Activated CD4-positive, CD25-positive, alpha-beta regulatory T cell treated with anti-CD3 and anti-CD28 coated beads, Interleukin-2, amount 50 U/mL, for 24 hours (primary cell): ENCODE measurements around the gene TFEB.

ENCODE experiments used
- ATAC-seq, 2 donors: fragments of 150-1000 bp; cut with Tn5 transposase; one replicate each; pipeline ENCODE4 v1.10.0; 2021; ENCODE audit warnings: mild to moderate bottlenecking in 1 of 2, moderate library complexity in 1 of 2

The TFEB gene

DNA sequence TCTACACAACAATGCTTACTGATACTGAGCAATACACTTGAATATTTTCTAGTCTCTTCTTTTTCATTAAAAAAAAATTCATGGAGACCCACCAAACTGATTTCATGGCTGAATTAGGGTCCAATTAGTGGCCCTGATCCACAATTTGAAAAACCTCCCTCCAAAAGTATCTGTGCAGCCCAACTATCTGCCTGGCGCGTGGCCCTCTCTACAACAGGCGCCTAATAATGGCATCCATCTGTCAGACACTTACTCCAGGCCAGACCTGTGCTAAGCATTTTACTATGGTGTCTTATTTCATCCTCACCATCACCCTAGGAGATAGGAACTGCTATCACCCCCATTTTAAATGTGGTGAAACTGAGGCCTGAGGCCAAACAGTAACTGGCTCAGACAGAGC, 14.0 kb downstream of the TFEB start:
- no peak for ATAC-seq

DNA sequence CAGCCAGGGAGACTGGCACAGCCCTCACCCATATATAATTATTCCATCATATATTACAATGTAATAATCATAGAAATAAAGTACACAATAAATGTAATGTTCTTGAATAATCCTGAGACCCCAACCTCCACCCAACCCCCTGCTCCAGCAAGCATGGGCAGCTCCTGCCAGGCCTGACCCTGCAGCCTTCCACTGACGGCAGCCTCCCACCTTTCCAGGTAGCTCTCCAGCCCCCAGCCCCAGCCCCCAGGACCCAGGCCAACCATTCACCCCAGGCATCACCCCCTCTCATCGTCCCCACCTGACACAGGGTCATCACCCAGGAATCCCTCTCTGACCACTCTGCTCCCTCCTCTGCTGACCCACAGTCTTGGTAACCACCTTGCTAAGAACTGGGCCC, 14.6 kb downstream of the TFEB start:
- no peak for ATAC-seq

DNA sequence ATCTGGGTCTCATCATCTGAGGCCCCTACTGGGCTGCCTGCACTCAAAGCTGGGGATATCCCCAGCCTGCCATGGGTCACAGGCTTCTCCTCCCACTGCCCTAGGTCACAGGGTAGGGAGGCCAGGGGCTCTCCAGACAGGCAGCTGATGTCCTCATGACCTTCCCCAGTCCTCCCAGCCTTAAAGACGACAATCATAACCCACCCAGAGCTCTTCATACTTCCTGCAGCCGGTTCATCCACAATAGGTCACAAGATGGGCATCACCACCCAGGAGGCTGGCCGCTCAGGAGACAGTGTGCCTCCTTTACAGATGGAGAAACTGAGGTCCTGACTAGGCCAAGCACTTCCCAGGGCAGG, 15.2 kb downstream of the TFEB start:
- no peak for ATAC-seq

DNA sequence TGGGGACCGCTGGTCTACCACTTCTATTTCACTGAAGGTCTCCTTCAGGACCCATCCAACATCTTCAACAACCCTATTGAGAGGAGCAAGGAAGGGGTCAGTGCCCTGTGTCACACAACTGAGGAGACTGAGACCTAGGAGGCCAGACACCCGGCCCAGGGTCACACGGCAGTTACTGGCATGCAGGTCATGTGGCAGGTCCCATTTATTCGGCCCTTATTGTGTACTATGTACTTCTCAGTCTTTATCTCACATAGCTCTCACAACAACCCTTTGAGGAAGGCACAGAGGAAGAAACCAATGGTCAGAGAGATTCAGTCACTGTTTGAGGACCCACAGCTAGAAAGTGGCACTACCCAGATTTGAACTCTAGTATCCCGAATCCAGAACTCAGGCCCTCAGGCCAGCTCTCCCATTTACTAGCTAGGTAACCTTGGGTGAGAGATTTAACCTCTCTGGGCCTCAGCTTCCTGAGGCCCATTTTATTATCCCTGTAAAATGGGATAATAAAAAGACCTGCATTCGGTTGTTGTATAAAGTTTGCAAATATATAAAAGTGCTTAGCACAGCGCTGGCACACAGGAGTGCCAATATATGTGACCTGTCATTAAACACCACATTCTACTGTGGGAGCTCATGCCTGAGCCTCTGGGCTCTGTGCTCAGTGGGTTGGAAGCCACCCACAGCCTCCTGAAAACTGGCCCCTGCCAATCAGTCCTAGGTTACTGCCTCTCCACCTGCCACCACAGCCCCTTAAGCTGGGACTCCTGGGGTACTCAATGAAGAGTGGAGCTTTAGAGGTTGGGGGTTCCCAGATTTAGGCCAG, 15.8 kb downstream of the TFEB start:
- no peak for ATAC-seq

DNA sequence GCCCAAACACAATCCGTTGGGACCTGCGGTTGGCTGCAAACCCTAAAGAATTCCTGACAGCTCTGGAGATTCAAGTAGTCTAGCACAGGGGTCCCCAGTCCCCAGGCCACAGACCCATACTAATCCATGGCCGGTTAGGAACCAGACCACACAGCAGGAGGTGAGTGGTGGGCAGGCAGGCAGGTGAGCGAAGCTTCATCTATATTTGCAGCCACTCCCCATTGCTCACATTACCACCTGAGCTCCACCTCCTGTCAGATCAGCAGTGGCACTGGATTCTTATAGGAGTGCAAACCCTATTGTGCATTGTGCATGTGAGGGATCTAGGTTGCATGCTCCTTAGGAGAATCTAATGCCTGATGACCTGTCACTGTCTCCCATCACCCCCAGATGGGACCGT, 16.6 kb downstream of the TFEB start:
- ATAC-seq: no peak

DNA sequence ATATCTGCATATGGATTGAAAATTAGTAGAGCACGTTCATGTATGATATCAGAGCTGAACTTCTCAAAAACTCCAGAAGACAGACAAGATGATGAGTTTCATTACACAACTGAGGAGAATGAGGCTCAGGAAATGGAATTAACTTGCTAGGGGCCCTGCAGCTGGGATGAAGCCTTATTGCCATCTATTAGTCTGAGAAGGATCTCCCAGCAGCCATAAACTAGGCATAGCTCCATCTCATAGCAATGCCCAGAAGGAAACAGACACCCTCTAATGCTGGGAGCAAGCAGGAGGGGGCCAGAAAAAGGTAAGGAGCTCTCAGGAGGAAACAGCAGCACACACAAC, 18.0 kb downstream of the TFEB start:
- ATAC-seq: no peak

DNA sequence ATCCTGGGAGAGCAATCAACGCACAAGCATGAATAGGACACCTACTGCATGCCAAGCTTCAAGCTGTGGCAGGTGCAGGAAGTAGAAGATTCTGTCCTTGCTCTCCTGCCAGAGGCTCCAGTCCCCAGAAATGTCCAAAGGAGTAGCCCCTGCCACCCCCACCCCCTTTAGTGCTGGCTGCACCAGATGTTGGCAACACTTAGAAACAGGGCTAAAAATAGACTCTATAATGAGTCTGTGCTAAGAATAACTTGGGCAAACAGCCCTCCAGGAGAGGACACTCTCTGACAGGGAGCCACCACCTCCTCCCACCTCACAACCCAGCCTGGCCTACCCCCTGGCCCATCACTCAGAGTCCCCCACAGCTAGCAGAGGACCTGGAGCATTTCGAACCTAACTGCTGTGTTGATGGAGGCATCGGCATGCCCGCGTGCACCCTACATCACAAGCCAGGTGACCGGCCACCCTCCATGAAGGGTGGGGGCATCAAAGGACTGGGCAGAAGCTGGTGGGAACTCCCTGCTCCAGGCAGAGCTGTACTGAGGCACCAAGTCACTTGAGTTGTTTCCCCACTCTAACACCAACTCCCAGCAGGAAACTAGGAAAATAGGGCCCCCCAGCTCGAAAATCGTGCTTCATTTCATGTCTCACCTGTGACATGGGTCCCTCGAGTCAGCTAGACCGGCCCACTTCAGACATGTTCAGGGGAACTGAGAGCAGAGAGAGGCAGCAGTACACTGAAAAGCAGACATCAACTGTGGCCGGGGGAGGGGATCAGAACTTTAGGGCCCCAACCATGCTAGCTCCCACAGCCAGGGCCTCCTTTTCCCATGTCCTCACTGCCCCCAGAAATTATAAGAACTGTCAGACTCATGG, 18.7 kb downstream of the TFEB start:
- no peak for ATAC-seq

DNA sequence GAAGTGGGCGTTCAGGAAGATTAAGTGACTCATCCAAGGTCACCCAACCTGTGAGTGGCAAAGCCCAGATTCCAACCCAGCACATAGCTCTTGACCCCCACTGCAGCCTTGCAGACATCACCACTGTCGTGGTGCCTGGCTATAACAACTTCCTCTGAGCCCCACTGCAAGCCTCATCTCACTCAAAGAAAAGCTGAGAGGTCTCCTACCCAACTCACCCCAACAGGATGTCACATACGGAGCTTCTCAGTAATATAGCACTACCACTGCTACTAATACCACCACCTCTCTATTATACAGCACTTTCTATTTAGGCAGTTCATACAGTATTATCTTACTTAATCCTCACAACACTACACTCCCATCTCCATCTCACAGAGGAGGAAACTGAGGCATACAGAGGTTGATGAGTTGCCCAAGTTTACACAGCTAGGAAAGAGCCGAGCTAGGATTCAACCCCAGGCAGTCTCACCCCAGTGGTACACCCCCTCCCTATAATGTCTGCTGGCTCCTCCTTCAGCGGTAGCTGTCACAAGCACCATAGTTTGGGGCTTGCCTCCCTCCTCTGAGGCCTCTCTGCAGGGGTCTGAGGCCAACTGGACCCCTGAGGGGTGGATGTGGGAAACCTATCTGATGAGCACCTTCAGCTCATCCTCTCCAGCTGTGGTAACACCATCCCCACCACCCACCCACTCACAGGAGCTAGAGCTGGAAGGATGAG, 19.5 kb downstream of the TFEB start:
- ATAC-seq: peak; percentile 37 to 55

DNA sequence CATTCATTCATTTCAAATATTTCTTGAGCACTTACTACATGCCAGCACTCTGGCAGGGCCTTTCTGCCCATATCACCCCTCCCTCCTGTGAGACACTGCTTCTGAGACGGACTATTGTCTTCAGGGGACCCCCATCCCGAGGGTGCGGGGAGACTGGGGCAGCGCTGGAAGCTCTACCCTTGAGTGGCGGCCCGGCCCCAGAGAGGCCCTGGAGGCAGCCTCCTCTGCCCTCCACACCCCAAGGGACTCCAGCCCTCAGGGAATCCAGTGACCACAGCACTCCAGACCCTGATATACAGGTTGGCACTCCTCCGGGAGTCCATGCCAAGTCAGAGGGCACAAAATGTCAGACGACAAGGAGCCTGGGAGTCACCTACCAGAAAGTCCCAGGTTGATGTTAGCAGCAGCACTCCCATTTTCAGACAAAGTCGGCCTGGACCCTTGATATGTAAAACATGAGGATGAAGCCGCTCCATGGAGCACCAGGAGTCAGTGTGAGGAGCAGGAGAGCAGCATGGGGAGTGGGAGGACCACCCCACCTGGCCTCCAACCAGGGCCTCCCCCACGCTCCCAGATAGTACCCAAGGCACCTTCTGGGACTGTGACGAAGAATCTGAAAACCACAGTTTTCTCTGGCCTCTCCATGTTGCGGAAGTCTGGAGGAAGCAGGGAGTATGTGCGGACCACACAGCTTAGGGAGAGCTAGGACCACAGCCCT, 20.7 kb downstream of the TFEB start:
- ATAC-seq: no peak

DNA sequence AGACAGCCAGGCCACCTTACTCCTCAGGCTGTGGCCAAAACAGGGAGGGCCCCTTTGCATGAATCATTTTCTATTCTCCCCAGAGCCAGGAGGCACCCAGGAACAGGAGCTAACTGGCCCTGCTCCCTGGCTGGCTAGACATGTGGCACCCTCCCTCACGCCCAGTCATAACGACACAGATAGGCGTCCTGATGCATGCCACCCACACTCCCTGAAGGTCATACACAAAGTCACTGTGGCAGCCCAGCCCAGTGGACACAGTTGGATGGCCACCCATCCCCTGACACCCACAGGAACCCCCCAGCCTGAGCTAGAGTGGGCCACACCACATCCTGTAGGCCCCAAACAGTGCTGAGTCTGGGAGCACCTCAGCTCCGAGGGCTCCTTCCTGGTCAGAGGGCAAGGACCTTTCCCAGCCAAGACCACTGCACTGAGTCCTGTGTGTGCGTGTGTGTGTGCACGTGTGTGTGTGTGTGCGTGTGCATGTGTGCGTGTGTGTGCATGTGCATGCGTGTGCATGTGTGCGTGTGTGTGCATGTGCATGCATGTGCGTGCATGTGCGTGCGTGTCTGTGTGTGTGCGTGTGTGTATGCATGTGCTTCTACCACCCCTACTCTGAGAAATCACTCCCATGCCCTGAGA, 21.6 kb downstream of the TFEB start:
- ATAC-seq: peak; percentile 30 to 42

DNA sequence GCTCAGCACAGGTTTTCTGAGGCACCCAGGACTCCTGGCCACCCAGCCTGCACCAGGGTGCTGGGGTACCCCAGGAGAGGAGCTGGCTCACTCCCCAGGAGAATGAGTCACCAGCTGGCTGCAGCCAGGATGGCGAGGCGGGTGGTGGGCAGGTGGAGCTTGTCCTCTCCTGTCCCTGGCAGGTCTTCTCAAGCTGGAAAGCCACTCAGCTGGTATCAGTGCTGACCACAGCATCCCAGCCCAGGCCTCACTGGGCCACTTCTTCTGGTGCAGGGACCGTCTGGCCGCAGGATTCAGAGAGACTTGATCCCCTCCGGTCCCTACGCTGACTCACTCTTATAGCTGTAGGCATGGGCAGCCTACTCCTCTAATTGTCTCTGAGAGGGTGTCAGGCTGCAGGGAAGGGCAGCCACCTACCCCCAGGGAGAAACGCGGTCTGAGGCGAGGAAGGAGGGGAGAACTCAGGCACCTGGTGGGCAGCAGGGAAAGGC, 22.2 kb downstream of the TFEB start:
- peak in 1 of 2 donors; percentile 10 for ATAC-seq

DNA sequence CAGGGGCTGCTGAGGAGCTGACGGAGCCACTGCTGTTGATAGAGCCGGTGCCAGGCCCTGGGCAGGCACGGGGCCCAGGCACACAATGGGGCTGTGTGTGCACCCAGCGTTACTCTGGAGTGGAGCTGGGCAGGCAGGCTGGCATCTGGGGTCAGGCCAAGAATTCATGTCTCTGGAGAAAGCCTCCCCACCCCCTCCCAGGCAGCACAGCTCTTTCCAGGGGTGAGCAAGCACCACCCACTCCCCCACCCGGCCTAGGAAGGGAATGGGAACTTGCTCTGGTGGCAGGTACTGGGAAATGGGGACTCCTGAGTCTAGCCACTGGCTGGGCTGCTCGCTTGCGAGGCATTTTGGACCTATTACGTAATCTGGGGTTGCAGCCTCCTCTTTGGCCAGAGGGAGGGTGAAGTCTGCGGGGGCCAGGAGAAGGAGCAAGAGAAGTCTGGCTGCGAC, 22.7 kb downstream of the TFEB start:
- ATAC-seq: no peak

DNA sequence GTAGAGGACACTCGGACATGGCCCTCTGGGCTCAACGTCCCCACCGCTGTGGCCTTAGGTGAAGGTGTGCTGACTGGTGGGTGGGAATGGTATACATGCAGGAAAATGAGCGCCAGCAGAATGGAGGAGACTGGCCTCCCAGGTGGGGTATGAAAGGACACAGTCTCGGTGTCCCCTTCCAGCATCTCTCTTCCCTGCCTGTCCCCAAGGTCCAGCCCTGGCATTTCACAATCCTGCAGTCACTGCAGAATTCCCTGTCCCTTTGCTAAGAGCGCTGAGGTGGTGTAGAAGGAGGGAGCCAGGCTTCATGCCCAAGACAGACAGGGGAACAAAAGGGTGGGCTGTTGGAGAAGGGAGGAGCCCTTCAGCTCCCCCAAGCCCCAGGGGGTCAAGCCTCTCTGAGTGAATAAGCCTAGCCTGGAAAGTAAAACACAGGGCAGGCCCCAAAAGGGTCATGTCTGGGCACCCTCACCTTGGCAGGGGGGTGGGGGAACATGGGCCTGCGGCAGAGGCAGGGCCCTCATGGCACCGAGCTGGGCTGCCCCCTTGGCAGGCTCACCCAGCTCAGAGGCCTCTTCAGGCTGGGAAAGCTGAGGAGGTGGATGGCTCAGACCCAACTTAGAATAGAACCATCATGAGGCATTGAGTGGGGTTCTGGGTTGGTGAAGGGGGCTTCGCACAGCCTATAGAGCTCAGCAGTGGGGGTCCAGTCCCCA, 23.9 kb downstream of the TFEB start:
- no peak for ATAC-seq

DNA sequence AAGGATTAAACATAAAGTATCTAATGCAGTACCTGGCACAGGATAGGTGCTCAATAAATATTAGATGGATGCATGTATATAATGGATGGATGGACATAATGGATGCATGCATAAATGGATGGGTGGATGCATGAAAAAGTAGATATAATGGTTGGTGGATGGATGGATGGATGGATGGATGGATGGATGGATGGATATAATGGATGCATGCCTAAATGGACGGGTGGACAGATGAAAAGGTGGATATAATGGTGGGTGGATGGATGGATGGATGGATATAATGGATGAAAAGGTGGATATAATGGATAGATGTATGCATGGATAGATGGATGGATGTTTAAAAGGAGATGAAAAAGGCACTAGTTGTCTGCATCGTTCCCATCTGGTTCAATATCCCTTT, 26.0 kb downstream of the TFEB start:
- ATAC-seq: no peak

DNA sequence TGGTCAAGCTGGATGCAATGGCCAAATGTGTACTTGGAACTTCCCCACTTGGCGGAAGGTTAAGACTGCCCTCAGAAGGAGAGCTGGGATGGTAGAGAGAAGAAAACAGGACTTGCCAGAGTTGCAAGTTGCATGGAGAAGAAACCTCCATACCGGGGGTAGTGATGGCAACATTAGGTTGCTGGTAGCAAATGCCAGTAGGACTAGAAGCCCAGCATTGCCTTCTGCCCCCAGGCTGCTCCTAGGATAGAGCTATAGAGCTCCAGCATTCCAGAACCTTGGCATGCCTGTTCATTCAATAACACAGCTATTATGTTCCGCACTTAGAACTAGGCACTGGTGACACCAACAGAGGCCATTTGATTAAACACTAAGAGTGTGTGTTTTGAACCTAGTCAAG, 26.6 kb downstream of the TFEB start:
- no peak for ATAC-seq

DNA sequence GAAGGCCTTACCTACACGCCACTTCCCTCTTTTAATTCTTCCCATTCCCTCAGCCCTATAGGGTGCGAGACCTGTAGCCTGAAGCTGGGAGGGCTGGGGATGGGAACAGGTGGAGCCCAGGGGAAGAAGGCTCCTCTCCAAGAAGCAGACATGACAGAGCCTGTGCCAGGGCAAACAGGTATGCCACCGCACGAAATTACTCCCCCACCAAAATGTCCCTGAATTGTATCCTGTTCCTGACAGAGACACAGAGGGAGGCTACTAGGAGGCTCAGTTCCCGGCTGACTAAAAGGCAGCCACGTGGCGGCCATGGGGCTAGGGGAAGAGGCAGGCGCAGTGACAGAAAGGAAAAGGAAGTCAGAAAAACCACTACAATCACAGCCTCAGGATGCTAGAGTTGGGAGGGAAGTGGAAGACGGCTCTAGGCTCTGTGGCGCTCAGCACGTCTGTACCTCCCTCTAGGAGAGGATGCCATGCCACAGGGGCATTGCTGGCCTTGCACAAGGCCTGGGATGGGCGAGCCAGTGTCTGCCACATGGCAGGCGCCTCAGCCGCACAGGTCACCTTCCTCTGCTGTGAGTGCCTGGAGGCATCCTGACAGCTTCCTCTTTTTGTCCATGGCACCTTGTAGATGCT, 27.7 kb downstream of the TFEB start:
- no peak for ATAC-seq

DNA sequence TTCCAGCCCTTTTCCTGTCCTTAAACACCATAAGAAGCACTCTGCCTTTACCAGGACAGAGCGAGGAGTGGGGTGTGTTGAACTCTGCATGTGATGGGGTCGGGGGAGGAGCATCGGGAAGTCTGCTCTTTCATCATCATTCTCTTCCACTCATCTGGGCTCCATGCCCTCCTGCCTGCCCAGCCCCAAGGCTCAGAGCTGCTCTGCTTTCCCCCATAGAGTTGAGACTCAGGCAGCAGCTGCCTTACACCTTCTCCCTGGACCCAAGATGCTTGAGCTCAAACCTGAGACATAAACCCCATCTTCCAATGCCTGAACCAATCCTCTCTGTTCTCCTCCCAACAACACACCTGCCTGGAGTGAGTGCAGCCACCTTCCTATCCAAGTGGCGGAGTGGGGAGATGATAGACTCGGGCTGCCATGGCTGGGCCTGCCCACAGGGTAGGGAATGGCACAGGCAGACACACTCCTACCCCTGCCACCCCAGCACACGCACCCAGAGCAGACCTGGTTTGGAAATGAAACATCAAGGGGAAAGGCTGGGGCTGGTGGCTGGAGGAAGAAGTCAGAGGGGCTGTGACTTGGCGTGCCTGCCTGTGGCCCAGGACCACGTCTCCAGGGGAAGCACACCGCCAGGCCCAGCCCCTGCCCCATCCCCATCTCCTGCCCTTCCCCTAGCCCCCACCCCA, 28.4 kb downstream of the TFEB start:
- peak; percentile 10 to 19 for ATAC-seq

DNA sequence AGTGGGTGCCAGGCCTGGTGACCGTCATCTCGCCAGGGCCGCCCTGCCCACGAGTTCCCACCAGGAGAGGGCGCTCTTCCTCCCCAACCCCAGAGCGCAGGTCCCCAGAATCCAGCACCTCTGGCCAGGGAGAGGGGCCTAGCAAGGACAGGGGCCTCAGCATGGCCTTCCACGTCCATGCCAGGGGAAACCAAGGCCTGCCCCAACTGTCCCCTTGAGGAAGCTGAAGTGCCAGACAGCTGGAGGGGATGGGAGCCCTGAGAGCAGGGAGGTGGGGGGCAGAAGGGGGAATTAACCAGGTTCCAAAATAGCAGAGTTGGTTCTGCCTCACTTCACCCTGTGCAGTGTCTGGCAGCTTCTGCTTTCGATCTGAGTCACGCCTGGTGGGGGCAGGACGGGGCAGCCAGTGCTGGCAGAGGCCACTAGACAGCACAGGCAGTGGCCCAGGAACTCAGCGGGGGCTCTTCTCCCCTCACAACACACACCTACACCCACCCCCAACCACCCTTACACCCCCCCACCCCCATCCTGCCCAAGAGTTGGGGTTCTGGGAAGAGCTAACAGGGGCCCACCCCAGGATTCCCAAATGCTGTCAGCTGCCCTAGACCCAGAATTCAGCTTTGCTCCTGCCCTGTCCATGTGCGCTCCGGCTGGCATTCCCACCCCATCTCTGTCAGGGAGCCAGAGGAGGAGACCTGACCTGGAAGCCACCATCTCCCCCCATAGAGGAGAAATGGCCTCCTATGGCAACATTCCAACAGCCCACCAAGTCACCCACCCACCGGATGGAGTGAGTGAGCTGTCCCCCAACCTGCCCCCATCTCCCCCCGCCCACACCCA, 29.2 kb downstream of the TFEB start:
- peak; percentile 97 to 98 for ATAC-seq

DNA sequence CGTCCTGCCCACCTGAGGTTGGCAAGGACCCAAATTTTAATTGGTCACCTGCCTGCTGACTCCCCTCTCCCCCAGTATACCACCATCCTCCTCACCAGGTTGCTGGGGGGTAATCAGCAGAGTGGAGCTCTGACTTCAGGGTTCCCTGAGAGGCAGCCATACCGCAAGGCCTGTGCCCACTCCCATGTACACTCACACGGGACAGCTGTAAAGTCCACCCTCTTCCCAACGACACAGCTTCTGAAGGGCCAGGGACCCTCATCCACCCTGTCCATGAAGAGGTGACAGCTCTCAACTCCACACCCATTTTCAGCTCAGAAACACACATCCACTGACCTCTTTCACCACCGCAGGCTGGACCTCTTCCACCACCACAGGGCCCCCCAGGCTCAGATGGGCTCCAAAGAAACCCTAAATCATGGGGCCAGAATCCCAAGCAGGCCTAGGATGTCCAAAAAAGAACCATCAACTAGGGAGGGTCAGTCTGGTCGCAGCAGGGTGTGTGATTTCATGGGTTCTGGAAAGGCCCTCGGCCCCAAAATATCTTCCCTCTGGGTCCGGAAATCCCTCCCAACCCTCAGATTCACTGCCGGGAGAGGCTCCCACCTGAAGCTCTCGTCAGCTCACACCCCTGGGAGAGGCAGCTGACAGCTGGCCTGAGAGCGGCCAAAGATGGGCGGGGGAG, 30.0 kb downstream of the TFEB start:
- ATAC-seq: no peak
